Left lung (tissue), 10 donors: Measurements from ENCODE around the gene CCDC33. TPM values are rescaled to one million over a fixed set of nuclear protein-coding genes. Genes with fewer than 3 reads are reported as not detected.

Source experiments
- ATAC-seq: fragments of 200-7000 bp; cut with Tn5 transposase; one replicate; pipeline ENCODE4 v1.9.1; 2020; ENCODE audit warnings: moderate library complexity
- DNase-seq, 4 donors: peaks; one replicate each; pipeline ENCODE4 v3.0.0-alpha.2; 2013 to 2020
- H3K27ac ChIP-seq, 2 donors: fragments of 200-600 bp; sonication (generic) in 1 of 2; one replicate each; pipeline versions ENCODE4 v1.5.0 to v1.8.0; 2020 to 2021
- H3K27me3 ChIP-seq, 2 donors: fragments of 200-600 bp; sonication (generic) in 1 of 2; one replicate each; pipeline versions ENCODE4 v1.5.0 to v1.8.0; 2020 to 2021
- H3K36me3 ChIP-seq, 2 donors: fragments of 200-600 bp; sonication (generic) in 1 of 2; one replicate each; pipeline versions ENCODE4 v1.5.0 to v1.8.0; 2020 to 2021
- H3K4me1 ChIP-seq, 2 donors: fragments of 200-600 bp; one replicate each; pipeline ENCODE4 v1.8.0; 2021
- H3K4me3 ChIP-seq, 2 donors: fragments of 200-600 bp; sonication (generic) in 1 of 2; one replicate each; pipeline versions ENCODE4 v1.5.0 to v1.8.0; 2020 to 2021; ENCODE audit warnings: mild to moderate bottlenecking in 1 of 2
- H3K9me3 ChIP-seq, 2 donors: fragments of 200-600 bp; sonication (generic) in 1 of 2; one replicate each; pipeline versions ENCODE4 v1.5.0 to v1.8.0; 2020 to 2021
- intact Hi-C, 2 donors: fragments of 100-400 bp; cut with DNase I; formaldehyde crosslinking; loops; one replicate each; pipeline versions ENCODE4 v1.11.2 to v1.14.2; 2022
- polyA plus RNA-seq, 6 donors: library from polyadenylated mRNA; unstranded; fragments of 120-200 nt; gene quantifications; one replicate each; pipeline ENCODE4 v1.2.1, GENCODE V29; 2013; ENCODE audit not compliant: insufficient read length in 6 of 6
- total RNA-seq, 2 donors: library from RNA; stranded (reverse); fragmentation: NEBNext Ultra II Directional; extraction: Animal tissue kit (Norgen Biotek cat#: 25700); gene quantifications; one replicate each; pipeline ENCODE4 v1.2.1, GENCODE V29; 2021
- TF ChIP-seq, protein P1 (sequence below), 2 donors: fragments of 200-600 bp; sonication (generic) in 1 of 2; IDR thresholded peaks; one replicate each; pipeline versions ENCODE4 v1.5.0 to v1.8.0; 2021; ENCODE audit warnings: antibody characterized with exemption in 2 of 2
- donor health status: DM: no; HTN: yes; CAD: no.
- donor health status: DM: no; HTN: no; CAD: no.

CCDC33 gene
- total and polyA plus RNA-seq, 8 donors = 1.00 to 3.2 (median 1.9) TPM; not detected in 1

DNA sequence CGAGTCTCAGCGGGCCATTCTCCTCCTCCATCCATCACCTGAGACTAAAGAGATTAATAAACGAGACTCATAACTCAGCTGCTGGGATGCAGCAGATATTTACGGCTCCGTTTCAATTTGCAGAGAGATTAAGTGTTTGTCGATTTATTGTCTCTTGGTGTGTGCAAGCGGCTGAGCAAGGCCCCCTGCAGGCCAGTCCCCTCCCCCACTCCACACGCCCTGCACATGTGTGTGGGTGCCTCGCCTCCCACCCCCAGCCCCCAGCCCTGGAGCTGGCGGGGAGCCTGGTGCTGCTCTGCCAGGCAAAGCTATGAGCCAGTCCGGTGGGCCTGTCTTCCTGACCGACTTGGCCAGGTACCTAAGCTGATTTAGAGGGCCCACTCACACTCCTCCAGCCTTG, 68.3 kb downstream of the CCDC33 start:
- DNase-seq = peak in 1 of 4 donors; percentile 62

DNA sequence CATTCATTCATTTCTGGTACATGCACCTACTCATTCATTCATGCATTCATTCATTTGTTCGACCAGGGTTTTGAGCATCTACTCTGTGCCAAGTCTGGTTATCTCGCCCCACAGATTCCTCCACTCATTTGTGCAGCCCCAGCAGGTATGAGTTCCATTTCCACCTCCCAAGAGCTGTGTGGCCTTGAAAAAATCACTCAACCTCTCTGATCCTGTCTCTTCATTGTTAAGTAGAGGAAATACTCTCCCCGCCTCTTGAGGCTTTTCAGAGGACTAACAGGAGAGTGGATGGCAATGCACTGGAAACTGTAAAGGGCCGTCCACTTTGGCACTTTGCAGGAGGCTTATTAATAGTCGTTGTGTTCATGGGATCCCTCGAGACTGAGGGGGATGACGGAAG, 69.6 kb downstream of the CCDC33 start:
- Histone ChIP-seq H3K4me1 (no peaks in the 10 kb centered on the region), H3K4me3 (no peak overlapping the region), H3K9me3 (no peaks in the 10 kb centered on the region), H3K36me3 (no peaks in the 10 kb centered on the region), H3K27ac (no peak overlapping the region), H3K27me3 (peaks cover 0 to 89% of the 10 kb centered on the region in 2 donors)
- intact Hi-C loops = loop anchor here (2.0 to 10.0 kb wide), 2 partner anchors 179 to 181 kb away; no protein-coding TSS in a partner anchor
- TF ChIP-seq, protein P1, sequence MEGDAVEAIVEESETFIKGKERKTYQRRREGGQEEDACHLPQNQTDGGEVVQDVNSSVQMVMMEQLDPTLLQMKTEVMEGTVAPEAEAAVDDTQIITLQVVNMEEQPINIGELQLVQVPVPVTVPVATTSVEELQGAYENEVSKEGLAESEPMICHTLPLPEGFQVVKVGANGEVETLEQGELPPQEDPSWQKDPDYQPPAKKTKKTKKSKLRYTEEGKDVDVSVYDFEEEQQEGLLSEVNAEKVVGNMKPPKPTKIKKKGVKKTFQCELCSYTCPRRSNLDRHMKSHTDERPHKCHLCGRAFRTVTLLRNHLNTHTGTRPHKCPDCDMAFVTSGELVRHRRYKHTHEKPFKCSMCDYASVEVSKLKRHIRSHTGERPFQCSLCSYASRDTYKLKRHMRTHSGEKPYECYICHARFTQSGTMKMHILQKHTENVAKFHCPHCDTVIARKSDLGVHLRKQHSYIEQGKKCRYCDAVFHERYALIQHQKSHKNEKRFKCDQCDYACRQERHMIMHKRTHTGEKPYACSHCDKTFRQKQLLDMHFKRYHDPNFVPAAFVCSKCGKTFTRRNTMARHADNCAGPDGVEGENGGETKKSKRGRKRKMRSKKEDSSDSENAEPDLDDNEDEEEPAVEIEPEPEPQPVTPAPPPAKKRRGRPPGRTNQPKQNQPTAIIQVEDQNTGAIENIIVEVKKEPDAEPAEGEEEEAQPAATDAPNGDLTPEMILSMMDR (IDR thresholded peaks at IDR 0.05) = no peak
- ATAC-seq (no peak), DNase-seq (no peak)

More for the DNA sequence above, 68.3 kb downstream of the CCDC33 start:
- Histone ChIP-seq H3K9me3 (no peaks in the 10 kb centered on the region), H3K4me3 (no peak overlapping the region), H3K27ac (no peak overlapping the region), H3K36me3 (no peaks in the 10 kb centered on the region), H3K4me1 (no peaks in the 10 kb centered on the region), H3K27me3 (peaks cover 0 to 97% of the 10 kb centered on the region in 2 donors)
- ATAC-seq = no peak
- intact Hi-C loops = loop anchor here in 1 of 2 donors (10.0 kb wide), 1 partner anchor 180 kb away; no protein-coding TSS in a partner anchor
- TF ChIP-seq, protein P1 (IDR thresholded peaks at IDR 0.05) = no peak

DNA sequence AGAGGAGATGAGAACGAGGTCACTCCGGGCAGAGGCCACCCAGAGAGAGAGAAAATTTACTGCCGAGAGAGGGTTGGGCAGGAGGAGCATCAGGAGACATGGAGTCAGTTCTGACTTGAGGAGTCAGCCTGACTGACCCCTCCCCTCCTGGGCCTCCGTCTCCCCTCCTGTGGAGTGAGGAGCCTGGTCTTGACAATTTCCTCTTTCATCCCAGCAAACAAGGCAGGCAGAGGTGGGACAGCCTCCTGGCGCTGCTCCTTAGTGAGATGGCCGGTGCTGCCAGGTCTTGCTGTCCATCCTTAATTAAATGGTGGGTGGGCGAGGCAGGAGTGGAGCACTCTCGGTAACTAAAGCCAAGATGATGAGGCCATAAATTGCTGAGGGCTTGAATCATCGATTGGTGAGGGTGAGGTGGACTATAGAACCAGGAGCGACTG, 70.7 kb downstream of the CCDC33 start:
- H3K4me3 ChIP-seq = no peak overlapping the region
- H3K9me3 ChIP-seq = no peaks in the 10 kb centered on the region
- H3K36me3 ChIP-seq = no peaks in the 10 kb centered on the region
- intact Hi-C loops = loop anchor here (2.0 to 10.0 kb wide), 2 partner anchors 180 to 182 kb away; no protein-coding TSS in a partner anchor
- H3K27me3 ChIP-seq = peaks cover 0 to 79% of the 10 kb centered on the region in 2 donors
- ATAC-seq (no peak), DNase-seq (peak in 1 of 4 donors; percentile 32)
- H3K4me1 ChIP-seq = no peaks in the 10 kb centered on the region
- TF ChIP-seq, protein P1 (IDR thresholded peaks at IDR 0.05) = no peak
- H3K27ac ChIP-seq = no peak overlapping the region

DNA sequence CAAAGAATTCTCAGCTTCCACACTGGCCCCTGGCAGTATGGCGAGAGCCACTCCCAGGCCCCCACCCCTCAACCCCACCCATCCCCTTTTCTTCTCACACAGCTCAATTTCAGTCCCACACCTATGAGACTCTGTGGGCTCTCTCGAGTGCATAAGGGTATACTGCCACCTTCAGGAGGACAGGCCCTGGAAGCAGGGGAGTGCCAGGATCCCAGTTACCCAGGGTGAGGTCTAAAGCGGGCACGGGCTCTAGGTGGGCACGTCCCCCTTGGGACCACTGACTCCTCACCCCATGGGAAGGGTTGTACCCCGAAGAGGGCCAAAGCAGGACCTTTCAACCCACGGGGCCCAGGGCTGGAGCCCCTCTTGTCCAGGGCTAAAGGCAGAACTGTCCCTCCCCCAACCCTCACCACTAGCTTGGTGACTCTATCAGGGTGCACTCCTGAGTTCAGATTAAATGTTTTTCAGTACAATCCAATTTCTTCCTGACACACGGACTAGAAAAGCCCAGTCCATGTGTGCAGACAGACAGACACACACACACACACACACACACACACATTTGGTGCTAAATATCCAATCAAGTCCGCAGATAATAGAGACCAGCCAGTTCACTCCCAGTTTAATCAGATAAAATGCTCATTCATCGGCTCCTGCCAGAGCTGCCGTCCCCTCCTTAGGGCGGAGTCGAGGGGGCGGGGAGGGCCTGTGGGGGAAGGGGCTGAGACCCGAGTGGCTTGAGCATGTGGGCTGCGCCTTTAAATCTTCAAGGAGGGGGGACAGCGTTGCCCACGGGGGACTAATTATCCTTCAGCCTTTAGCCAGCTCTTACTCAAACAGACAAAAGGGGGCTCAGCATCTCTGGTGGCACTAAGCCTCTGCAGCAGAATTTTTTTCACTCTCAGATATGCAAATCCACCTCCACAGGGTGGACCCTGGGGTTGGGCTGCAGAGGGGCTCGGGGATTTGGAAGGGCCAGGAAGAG, 72.0 kb downstream of the CCDC33 start:
- TF ChIP-seq, protein P1 (IDR thresholded peaks at IDR 0.05) = peak; percentile 45 to 47
- DNase-seq = peak in 2 of 4 donors; percentile 33 to 63
- H3K27ac ChIP-seq = no peak overlapping the region
- H3K4me3 ChIP-seq = no peak overlapping the region
- no peaks in the 10 kb centered on the region for H3K9me3 ChIP-seq
- ATAC-seq = peak; percentile 83
- peaks cover 0 to 68% of the 10 kb centered on the region in 2 donors for H3K27me3 ChIP-seq
- no peaks in the 10 kb centered on the region for H3K36me3 ChIP-seq
- no peaks in the 10 kb centered on the region for H3K4me1 ChIP-seq
- intact Hi-C loops = loop anchor here (2.0 to 10.0 kb wide), 2 partner anchors 181 to 183 kb away; no protein-coding TSS in a partner anchor
